CD4-positive, alpha-beta T cell treated with Interleukin-4 for 1 hour (primary cell): Measurements from ENCODE around the gene NUSAP1.
"Not testable (repeated sequence)": the region's sequence is repeated elsewhere in the genome, so short reads cannot be mapped to it uniquely, and the experiment has no call there.

Source experiments
- DNase-seq, 2 donors: peaks; one replicate each; pipeline ENCODE4 v3.0.0-alpha.2; 2020 to 2022

The NUSAP1 gene, protein sequence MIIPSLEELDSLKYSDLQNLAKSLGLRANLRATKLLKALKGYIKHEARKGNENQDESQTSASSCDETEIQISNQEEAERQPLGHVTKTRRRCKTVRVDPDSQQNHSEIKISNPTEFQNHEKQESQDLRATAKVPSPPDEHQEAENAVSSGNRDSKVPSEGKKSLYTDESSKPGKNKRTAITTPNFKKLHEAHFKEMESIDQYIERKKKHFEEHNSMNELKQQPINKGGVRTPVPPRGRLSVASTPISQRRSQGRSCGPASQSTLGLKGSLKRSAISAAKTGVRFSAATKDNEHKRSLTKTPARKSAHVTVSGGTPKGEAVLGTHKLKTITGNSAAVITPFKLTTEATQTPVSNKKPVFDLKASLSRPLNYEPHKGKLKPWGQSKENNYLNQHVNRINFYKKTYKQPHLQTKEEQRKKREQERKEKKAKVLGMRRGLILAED

DNA sequence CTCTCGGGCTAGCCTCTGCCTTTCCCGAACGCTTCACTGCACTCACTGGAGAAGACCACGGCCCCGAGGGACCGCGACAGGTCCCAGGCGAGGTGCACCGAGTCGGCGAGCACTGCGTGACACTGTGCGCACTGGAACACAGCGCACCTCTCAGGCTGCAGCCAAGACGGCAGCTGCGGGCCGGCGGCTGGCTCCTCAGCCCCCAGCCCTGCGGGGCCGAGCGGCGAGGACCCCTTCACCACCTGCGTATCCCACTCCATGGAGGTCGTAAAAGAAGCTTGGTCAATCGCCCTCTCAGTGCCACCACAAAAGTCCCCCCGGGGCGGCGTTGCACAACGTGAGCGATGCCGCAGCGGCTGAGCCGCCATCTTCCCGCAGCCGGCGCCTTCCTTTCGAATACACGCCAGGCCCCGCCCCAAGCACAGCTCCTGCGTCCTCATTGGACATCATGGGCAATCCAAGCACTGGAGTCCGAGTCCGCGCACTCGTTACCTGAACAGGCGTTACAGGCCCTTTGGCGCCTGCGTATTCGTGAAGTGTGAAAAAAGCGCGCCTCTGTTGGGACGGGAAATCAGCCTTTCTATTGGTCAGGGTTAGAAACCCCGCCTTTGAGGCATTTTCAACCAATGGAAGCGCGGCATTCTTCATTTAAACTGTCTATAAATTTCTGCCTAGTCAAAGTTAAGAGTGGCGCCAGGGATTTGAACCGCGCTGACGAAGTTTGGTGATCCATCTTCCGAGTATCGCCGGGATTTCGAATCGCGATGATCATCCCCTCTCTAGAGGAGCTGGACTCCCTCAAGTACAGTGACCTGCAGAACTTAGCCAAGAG is at the start of gene NUSAP1, which contains the start of gene OIP5:
NUSAP1 (plus strand) TSS at position 688 of the 832 bp plus-strand sequence; CDS start at position 765, 77 bp downstream.
OIP5 (minus strand) TSS at position 398 of the 832 bp plus-strand sequence; CDS start at position 368, 30 bp downstream.
- DNase-seq, result peak; percentile 99

DNA sequence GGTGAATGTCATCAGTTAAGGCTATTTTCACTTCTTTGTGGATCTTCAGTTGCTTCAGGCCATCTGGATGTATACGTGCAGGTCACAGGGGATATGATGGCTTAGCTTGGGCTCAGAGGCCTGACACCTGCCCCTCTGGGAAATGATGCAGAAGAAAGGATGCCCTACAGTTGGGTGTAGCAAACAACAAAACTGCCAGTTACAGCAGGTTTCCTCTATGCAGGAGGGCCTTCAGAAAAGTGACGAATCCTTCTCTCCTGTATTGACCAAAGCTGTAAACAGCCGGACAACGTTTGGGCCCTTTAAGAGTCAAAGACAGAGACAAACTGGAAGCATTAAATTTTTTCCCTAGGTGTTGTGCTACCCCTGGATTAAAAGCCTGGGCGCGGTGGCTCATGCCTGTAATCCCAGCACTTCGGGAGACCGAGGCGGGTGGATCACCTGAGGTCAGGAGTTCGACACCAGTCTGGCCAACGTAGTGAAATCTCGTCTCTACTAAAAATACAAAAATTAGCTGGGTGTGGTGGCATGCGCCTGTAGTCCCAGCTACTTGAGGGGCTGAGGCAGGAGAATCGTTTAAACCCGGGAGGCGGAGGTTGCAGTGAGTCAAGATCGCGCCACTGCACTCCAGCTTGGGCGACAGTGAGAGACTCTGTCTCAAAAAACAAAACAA is 49.6 kb upstream of the NUSAP1 start:
- not testable (repeated sequence) for DNase-seq

DNA sequence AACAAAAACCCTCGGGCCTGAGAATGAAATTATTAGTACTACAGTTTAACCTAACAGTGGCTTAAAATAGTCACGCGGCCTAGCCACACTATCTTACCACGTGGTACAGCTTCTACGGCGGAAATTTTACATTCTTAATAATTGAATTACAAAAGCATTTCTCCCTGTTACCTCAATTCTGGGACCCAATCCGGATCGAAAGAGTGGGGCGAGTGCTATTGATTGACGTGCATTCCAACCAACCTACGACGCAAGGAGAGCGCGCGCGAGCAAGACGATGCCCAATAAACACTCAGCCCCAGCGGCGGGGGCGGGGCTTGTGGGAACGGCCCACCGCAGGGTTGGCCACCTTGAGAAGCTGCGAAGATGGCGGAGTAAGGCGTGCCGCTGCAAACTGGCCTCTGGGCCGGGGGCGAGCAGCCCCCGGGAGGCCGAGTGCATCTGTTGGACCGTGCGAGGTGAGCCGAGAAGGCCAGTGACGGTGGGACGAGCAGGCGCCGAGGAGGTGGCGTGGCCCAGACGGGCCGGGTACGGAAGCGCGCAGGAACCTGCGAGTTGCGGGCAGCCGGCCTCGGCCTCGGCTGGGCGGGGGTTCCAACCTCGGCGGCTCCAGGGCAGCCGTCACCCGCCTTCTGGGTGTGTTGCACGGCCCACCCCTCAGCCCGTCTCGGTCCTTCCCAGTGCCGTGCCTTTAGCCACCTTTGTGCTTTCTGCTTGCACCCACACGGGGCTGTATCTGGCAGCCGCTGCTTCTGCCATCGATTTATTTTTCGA is 48.8 kb upstream of the NUSAP1 start:
- DNase-seq, result peak; percentile 98 to 99

DNA sequence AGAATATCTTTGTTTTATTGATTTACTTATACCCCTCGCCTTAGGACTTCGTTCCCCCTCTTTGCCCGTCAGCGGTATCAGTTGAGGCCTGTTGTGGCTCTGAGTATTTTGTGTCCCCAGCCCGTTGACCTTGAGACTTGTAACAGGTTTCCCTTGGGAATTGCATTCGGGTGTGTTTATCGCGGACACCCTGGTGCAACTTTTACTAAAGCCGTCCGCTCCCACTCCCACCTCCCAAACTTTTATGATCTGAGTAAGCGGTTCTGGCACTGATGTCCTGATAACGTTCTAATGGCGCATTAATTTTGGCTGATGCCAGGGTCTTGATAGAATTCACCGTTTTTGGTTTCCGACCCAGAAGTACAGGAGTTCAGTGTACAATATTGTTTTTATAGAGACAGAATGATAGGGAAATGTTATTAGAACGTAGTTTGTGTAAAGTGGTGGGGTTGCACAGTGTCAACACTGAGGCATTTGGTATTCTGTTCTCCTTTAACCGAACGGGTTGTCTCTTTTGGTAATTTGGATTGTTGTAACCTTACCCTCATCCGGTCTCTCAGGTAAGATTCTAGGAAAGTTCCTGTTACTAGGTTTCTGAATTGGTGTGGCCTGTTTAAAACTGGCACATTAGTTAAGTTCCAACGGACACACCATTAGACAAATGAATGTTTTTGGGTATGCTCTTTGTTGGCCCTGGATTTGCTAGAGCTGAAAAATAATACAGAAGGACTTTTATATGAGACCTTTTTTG is 48.1 kb upstream of the NUSAP1 start:
- peak in 1 of 2 donors; percentile 57 for DNase-seq

DNA sequence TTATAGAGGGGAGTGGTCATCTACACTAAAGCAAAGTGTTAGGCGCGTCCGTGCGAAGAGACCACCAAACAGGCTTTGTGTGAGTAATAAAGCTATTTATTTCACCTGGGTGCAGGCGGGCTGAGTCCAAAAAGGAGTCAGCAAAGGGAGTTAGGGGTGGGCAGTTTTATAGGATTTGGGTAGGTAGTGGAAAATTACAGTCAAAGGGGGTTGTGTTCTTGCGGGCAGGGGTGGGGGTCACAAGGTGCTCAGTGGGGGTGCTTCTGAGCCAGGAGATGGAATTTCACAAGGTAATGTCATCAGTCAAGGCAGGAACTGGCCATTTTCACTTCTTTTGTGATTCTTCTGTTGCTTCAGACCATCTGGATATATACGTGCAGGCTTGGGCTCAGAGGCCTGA is 47.4 kb upstream of the NUSAP1 start:
- no peak for DNase-seq

DNA sequence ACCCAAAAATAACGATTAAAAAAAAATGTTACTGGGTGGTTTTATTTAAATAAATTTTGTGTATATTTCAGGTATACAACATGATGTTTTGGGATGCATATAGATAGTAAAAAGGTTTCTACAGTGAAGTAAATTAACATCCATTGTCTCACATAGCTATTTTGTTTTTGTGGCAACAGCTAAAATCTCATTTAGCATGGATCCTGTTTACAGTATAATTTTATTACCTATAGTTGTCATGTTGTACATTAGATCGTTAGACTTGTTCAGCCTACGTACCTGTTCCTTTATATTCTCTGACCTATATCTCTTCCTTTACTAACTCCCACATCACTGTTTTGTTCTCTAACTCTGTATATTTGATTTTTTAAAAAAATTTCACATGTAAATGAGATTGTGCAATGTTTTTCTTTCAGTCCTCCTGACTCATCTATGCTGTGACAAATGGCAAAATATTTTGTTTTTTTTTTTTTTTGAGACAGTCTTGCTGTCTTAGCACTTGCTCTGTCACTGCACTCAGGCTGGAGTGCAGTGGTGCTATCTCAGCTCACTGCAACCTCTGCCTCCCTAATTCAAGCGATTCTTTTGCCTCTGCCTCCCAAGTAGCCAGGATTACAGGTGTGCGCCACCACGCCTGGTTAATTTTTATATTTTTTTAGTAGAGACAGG is 45.9 kb upstream of the NUSAP1 start:
- no peak for DNase-seq

DNA sequence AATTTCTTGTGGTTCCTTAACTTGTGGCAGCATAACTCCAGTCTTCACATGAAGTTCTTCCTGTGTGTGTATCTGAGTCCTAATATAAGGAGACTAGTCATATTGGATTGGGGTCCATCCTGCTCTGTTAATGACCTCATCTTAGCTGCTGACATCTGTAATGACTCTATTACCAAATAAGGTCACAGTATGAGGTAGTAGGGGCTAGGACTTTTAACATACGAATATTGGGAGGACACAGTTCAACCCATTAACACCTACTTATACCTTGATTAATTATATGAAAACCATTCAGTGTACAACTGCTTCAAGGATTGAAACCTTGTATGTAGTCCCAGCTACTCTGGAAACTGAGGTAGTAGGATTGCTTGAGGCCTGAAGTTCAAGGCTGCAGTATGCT is 44.2 kb upstream of the NUSAP1 start:
- DNase-seq, result no peak

DNA sequence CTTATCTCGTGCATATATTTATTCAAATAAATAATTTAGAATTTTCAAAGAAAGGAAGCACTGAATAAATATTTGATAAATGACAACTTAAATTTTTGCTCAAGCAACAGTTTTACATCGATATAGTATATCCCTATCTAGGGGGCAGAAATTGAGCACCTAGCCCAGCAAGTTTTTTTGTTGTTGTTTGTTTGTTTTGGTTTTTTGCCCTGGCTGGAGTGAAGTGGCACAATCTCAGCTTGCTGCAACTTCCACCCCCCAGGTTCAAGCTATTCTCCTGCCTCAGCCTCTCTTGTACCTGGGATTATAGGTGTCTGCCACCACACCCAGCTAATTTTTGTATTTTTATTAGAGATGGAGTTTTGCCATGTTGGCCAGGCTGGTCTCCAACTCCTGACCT is 42.7 kb upstream of the NUSAP1 start:
- no peak for DNase-seq

DNA sequence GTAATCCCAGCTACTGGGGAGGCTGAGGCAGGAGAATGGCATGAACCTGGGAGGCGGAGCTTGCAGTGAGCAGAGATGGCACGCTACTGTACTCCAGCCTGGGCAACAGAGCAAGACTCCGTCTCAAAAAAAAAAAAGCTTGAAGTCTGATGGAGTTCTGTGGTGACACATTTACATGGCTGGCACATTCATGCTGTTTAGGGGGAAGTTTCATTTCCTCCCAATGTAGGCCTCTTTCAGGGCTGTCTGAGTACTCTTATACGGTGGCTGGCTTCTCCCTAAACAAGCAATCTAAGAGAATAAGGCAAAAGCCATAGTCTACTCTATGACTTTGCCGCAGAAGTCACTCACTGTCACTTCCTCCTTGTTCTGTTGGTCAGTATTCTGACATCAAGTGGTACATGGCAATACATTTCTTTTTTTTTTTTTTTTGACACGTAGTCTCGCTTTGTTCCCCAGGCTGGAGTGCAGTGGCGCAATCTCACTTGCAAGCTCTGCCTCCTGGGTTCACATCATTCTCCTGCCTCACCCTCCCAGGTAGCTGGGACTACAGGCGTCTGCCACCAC is 41.5 kb upstream of the NUSAP1 start:
- peak in 1 of 2 donors; percentile 65 for DNase-seq

DNA sequence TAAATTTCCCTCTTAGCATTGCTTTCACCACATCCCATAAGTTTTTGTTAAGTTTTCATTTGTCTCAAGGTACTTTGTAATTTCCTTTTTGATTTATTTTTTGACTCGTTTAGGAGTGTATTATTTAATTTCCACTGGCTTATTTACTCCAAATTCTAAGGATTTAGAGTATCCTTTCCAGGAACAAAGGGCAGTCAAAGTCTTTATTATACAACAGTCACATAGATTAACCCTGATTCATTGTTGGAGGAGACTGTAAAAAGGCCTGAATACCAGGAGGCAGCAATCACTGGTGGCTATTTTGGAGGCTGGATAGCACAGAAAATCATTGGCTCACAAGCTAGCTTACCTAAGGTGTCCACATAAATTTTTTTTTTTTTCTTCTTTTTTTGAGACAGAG is 40.2 kb upstream of the NUSAP1 start:
- DNase-seq, result no peak

DNA sequence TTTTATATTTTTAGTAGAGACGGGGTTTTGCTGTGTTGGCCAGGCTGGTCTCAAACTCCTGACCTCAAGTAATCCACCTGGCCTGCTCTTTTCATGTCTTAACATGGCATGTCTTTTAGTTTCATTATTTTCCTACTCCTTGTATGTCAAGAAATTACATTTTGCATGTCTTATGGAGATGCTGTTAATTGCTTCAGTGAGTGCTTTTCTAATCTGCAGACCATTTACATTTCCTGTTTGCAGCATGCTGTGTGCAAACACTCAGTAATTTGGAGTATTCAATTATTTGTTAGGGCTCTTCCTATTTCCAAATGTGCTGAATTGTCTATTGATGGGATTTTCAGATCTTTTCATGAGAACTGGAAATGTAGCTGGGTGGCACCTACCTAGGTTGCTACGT is 31.5 kb upstream of the NUSAP1 start:
- DNase-seq, result not testable (repeated sequence)

DNA sequence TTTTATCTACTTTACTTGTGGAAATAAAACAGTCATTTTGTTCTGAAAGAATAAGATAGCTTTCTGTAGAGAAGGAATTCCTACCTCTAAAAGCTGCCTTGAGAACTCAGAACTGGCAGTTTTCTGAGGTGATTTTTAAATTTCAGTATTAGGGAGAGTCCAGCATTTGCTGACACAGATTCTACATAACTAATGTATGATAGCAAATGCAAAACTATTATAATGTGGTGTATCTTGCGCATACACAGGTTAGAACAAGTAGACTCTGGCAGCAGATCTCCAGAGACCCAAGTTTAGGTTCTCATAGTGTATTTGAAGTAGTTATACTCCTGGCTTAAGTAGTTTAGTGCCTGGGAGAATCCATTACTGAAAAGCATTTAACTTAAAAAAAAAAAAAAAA is 31.1 kb upstream of the NUSAP1 start:
- DNase-seq, result no peak

DNA sequence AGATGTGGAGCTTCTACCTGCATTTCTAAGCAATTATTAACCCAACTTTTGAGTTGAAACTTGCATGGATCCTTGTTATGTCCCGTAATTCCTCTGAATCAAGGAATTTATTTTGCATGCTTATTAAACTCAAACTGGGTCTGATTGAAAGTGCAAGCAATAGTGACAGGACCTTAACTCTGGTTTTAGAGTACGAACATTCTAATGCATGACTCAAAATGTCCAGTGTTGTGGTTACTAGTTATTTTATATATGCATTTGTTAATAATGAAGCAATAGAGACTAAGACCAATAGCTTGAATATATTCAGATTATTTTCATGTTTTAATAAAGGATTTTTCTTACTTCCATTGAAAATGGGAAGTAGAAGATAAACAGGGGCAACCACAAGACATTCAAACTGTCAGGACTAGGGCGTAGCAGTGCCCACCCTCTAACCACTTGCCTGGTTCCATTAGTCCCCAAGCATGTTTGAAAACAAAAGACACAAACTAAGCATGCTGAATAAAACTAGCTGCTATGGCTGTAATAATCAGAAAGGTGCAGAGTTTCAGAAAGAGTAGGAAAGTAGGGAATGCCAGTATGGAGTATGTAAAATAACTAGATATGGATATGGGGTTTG is 28.4 kb upstream of the NUSAP1 start:
- no peak for DNase-seq

DNA sequence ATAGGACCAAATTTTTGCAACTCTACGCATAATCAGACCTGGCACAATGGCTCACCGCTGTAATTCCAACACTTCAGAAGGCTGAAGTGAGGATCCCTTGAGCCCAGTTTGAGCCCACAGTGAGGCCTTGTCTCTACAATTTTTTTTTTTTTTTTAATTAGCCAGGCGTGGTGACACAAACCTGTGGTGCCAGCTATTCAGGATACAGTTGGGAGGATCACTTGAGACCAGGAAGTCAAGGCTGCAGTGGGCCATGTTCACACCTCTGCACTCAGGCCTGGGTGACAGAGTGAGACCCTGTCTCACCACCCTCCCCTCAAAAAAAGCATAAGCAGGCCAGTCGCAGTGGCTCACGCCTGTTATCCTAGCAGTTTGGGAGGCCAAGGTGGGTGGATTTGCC is 25.0 kb upstream of the NUSAP1 start:
- DNase-seq, result no peak

DNA sequence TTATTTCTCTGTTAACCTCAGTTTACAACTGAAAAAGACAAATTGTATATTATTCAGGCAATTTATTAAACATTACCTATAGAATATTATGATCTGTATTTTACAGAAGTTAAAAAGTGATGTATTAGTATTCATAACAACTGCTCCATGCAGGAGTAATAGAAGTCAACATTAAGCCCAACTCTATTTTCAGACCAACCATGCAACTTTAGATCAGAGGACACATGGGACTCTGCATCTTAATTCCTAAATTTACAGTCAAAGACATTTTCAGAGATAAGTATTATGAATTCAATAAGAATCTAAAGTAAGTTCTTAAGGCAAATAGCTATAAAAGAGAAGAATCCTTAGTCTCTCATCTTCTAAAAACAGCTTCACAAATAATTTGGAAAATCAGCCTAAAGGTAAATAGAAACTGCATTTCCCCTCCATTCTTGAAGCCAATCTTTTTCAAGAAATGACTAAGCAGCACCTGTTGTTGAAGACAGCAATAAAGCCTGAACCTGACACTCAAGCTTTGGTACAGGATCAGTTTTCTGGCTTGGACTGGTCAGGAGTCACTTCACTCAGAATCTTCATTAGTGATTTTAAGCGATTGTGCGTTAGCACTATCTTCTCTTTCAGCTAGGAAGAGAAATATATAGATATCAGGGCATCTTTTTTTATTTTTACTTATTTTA is 23.3 kb upstream of the NUSAP1 start:
- no peak for DNase-seq

DNA sequence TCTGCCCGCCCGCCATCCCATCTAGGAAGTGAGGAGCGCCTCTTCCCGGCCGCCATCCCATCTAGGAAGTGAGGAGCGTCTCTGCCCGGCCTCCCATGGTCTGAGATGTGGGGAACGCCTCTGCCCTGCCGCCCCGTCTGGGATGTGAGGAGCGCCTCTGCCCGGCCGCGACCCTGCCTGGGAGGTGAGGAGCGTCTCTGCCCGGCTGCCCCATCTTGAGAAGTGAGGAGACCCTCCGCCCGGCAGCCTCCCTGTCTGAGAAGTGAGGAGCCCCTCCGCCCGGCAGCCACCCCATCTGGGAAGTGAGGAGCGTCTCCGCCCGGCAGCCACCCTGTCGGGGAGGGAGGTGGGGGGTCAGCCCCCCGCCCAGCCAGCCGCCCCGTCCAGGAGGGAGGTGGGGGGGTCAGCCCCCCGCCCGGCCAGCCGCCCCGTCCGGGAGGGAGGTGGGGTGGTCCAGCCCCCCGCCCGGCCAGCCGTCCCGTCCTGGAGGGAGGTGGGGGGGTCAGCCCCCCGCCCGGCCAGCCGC is 11.8 kb upstream of the NUSAP1 start:
- DNase-seq, result not testable (repeated sequence)

DNA sequence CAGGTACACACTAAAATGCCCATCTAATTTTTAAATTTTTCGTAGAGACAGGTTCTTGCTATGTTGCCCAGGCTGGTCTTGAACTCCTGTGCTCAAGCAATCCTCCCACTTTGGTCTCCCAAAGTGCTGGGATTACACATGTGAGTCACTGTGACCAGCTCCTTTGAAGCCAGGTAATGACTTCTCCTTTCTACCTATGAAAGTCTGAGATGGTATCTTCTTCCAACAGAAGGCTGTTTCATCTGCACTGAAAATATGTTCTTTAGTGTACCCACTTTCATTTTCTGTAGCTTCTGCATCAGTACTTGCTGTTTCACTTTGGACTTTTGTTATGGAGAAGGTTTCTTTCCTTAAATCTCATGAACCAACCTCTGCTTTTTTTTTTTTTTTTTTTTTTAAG is 9.1 kb upstream of the NUSAP1 start:
- no peak for DNase-seq

DNA sequence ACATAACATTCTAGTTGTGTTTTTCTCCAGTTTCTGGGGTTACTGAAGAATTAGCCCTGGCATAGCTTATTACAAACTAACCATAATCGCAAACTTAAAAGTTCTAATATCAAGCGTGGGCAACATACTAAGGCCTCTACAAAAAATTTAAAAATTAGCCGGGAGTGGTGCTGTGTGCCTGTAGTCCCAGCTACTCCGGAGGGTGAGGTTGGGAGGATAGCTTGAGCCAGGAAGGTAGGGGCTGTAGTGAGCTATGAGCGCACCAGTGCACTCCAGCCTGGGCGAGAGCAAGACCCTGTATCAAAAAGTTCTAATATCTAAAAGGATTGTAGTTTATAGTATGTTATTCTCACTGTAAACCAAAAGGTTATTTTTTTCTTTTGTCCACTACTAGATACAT is 1.4 kb upstream of the NUSAP1 start:
- DNase-seq, result no peak

DNA sequence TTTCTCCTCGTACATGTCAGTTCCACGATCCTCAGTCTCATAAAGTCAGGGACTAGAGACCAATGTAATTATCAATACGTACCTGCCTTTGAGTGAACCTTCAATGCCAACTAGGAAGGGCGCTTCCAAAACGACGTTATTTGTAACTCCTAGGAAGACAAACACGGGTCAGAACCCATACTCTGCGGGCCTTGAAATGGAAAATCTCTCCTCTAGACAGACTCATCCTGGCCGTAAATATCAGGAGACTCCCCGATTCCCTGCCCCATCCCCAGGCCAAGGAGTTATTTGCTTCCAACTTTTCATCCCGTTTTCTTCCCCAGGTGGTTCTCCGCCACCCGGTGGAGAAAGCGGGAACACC is 868 bp upstream of the NUSAP1 start:
- no peak for DNase-seq
